Activated naive CD4-positive, alpha-beta T cell treated with anti-CD3 and anti-CD28 coated beads, Interleukin-2, amount 50 U/mL, for 24 hours (primary cell): ENCODE data around the gene FAM219B.
"Not testable (repeated sequence)": the region's sequence is repeated elsewhere in the genome, so short reads cannot be mapped to it uniquely, and the experiment has no call there.

Source experiments
- H3K27ac Mint-ChIP-seq: one replicate; pipeline ENCODE4 v1.8.0; 2021; ENCODE audit warnings: mild to moderate bottlenecking, mixed read lengths
- H3K27me3 Mint-ChIP-seq: one replicate; pipeline ENCODE4 v1.8.0; 2021; ENCODE audit warnings: mixed read lengths
- H3K36me3 Mint-ChIP-seq: one replicate; pipeline ENCODE4 v1.8.0; 2021; ENCODE audit warnings: mixed read lengths
- H3K4me1 Mint-ChIP-seq: one replicate; pipeline ENCODE4 v1.8.0; 2021; ENCODE audit warnings: mixed read lengths
- H3K4me3 Mint-ChIP-seq: one replicate; pipeline ENCODE4 v1.8.0; 2021; ENCODE audit warnings: mild to moderate bottlenecking, mixed read lengths
- H3K9me3 Mint-ChIP-seq: one replicate; pipeline ENCODE4 v1.8.0; 2021; ENCODE audit warnings: mixed read lengths

Gene FAM219B

GRCh38 chr15:74890665-74890960 lies 16.0 kb downstream of the FAM219B start:
- peaks cover 5% of the 10 kb centered on the region for H3K36me3 Mint-ChIP-seq
- H3K27me3 Mint-ChIP-seq, result no peaks in the 10 kb centered on the region
- H3K9me3 Mint-ChIP-seq, result no peaks in the 10 kb centered on the region
- H3K4me3 Mint-ChIP-seq, result peak overlapping the region; percentile 95
- H3K27ac Mint-ChIP-seq, result peak overlapping the region; percentile 46
- H3K4me1 Mint-ChIP-seq, result peaks cover 47% of the 10 kb centered on the region

- H3K4me1 Mint-ChIP-seq, result peaks cover 47% of the 10 kb centered on the region
- no peaks in the 10 kb centered on the region for H3K27me3 Mint-ChIP-seq
- peak within 1 kb of the TSS; percentile 95 for H3K4me3 Mint-ChIP-seq
- peaks cover 5% of the 10 kb centered on the region for H3K36me3 Mint-ChIP-seq
- peak within 1 kb of the TSS; percentile 94 for H3K27ac Mint-ChIP-seq
- H3K9me3 Mint-ChIP-seq, result no peaks in the 10 kb centered on the region
These were observed 16.6 kb downstream of the FAM219B start, which contains the start of gene MPI for GRCh38 chr15:74889883-74890664. Gene MPI, plus strand, starts transcription at chr15:74890042. Its CDS starts 32 bp downstream, at chr15:74890074.

GRCh38 chr15:74889390-74889882 lies 17.2 kb downstream of the FAM219B start:
- Mint-ChIP-seq H3K27ac (peak overlapping the region; percentile 94), H3K9me3 (no peaks in the 10 kb centered on the region), H3K4me3 (peak overlapping the region; percentile 95)

GRCh38 chr15:74888716-74889115 lies 17.9 kb downstream of the FAM219B start:
- Mint-ChIP-seq H3K4me1 (peaks cover 43% of the 10 kb centered on the region), H3K9me3 (no peaks in the 10 kb centered on the region), H3K36me3 (peaks cover 3% of the 10 kb centered on the region), H3K4me3 (peak overlapping the region; percentile 95), H3K27ac (peak overlapping the region; percentile 94), H3K27me3 (no peaks in the 10 kb centered on the region)

More at GRCh38 chr15:74889390-74889882, 17.2 kb downstream of the FAM219B start:
- Mint-ChIP-seq H3K27me3 (no peaks in the 10 kb centered on the region), H3K4me1 (peaks cover 47% of the 10 kb centered on the region), H3K36me3 (peaks cover 5% of the 10 kb centered on the region)

- not testable (repeated sequence) for H3K27me3 Mint-ChIP-seq, H3K27ac Mint-ChIP-seq, H3K9me3 Mint-ChIP-seq, H3K36me3 Mint-ChIP-seq, H3K4me3 Mint-ChIP-seq
- H3K4me1 Mint-ChIP-seq, result peaks cover 33% of the 10 kb centered on the region
These were observed 19.0 kb downstream of the FAM219B start for GRCh38 chr15:74887537-74888193.

DNA sequence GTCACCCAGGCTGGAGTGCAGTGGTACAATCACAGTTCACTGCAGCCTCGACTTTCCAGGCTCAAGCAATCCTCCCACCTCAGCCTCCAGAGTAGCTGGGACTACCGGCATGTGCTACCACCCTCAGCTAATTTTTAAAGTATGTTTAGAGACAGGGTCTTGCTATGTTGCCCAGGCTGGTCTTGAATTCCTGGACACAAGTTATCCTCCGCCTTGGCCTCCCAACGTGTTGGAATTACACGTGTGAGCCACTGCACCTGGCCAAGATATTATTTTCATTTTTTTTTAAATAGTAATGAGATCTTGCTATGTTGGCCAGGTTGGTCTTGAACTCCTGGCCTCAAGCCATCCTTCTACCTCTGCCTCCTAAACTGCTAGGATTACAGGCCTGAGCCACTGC lies 21.2 kb downstream of the FAM219B start:
- no peaks in the 10 kb centered on the region for H3K27me3 Mint-ChIP-seq
- H3K9me3 Mint-ChIP-seq, result no peaks in the 10 kb centered on the region
- H3K36me3 Mint-ChIP-seq, result no peaks in the 10 kb centered on the region
- peaks cover 13% of the 10 kb centered on the region for H3K4me1 Mint-ChIP-seq
- H3K27ac Mint-ChIP-seq, result no peak overlapping the region
- H3K4me3 Mint-ChIP-seq, result no peak overlapping the region

DNA sequence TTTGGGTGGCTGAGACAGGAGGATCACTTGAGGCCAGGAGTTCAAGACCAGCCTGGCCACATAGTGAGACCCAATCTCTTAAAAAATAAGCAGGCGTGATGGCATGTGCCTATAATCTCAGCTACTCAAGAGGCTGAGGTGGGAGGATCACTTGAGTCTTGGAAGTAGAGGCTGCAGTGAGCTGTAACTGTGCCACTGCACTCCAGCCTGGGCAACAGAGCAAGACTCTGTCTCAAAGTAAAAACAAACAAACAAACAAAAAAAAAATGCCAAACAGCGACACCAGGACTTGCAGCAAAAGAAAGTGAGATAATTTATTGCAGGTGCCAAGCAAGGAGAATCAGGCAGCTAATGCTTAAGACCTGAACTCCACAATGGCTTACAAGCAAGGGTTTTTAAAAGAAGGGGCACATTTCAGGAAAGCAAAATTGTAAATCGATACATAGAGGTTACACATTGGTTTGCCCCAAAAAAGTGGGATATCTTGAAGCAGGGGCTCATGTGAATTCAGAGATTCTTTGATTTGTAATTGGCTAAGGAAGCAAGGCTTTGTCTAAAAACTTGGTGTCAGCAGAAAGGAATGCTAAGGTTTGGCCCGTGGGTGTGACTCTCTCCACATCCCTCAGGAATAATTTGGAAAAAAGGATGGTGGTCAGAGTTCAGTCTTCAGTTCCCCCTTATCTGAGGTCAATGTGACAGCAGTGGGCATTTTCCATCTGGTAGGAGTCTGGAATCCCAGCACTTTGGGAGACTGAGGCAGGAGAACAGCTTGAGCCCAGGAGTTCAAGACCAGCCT lies 22.0 kb downstream of the FAM219B start:
- Mint-ChIP-seq H3K4me1 (peaks cover 8% of the 10 kb centered on the region), H3K27ac (no peak overlapping the region), H3K36me3 (no peaks in the 10 kb centered on the region), H3K27me3 (no peaks in the 10 kb centered on the region), H3K4me3 (no peak overlapping the region), H3K9me3 (no peaks in the 10 kb centered on the region)

DNA sequence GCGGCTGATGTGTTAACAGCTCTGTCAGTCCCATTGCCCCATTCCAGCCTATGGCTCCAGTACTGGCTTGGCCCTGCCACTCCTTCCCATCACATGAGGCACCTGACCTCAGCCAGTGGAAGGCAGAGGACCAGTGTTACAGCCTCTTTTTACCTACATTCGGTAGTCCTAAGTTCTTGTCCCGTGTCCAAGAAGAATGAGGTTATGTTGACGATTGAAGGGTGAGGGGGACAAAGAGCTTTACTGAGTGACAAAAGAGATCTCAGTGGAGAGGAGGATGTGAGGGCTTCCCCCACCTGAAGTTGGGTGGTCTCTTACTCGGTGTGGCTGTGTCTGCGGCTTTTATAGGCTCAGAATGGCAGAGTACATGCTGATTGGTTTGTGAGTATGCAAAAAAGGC lies 24.1 kb downstream of the FAM219B start:
- Mint-ChIP-seq H3K27ac (no peak overlapping the region), H3K4me3 (no peak overlapping the region), H3K4me1 (no peaks in the 10 kb centered on the region)

DNA sequence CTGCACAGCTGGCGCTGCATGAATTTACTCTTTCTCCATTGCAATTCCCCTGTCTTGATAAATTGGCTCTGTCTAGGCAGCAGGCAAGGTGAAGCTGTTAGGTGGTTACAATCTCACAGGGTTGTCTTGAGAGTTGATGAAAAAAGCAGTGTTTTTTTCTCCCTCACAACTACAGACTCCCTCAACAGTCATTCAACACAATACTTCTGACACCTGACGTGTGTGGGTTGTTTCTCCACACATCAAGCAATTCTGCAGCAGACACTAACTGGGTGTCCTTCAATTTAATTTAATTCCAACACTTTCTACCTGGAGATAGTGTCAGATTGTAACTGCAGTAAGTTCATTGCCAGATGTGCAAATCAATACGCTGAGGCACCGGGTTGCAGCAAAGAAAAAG lies 28.4 kb downstream of the FAM219B start:
- H3K4me3 Mint-ChIP-seq, result no peak overlapping the region
- H3K27me3 Mint-ChIP-seq, result no peaks in the 10 kb centered on the region
- H3K9me3 Mint-ChIP-seq, result no peaks in the 10 kb centered on the region
- H3K36me3 Mint-ChIP-seq, result no peaks in the 10 kb centered on the region
- peaks cover 5% of the 10 kb centered on the region for H3K4me1 Mint-ChIP-seq
- H3K27ac Mint-ChIP-seq, result no peak overlapping the region

More for the DNA sequence above, 24.1 kb downstream of the FAM219B start:
- H3K9me3 Mint-ChIP-seq, result no peaks in the 10 kb centered on the region
- no peaks in the 10 kb centered on the region for H3K36me3 Mint-ChIP-seq
- no peaks in the 10 kb centered on the region for H3K27me3 Mint-ChIP-seq

DNA sequence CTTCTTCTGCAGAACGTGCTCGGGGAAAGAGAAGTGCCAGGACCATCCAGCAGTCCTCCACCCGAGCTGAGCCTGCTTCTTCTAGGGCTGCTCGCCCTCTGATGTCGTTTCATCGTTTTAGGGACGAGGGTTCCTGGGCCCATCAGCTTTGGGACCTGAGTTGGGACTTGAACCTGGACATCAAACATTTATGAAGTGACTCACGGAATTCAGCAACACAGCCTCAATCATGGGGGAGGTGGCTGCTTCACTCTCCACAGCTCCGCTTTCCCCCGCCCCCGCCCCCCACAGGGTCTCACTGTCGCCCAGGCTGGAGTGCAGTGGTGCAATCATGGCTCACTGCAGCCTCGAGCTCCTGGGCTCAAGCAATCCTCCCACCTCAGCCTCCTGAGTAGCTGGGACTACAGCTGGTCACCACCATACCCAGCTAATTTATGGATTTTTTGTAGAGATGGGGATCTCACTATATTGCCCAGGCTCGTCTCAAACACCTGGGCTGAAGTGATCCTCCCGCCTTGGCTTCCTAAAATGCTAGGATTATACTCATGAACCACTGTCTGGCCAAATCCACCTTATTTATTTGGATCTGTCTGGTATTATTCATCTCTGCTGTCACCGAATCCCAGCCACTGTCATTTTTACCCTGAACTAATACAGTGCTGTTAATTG lies 32.8 kb downstream of the FAM219B start:
- Mint-ChIP-seq H3K27ac (peak overlapping the region; percentile 91), H3K4me1 (peaks cover 43% of the 10 kb centered on the region), H3K27me3 (no peaks in the 10 kb centered on the region), H3K9me3 (no peaks in the 10 kb centered on the region), H3K36me3 (peaks cover 3% of the 10 kb centered on the region), H3K4me3 (peak overlapping the region; percentile 99)

DNA sequence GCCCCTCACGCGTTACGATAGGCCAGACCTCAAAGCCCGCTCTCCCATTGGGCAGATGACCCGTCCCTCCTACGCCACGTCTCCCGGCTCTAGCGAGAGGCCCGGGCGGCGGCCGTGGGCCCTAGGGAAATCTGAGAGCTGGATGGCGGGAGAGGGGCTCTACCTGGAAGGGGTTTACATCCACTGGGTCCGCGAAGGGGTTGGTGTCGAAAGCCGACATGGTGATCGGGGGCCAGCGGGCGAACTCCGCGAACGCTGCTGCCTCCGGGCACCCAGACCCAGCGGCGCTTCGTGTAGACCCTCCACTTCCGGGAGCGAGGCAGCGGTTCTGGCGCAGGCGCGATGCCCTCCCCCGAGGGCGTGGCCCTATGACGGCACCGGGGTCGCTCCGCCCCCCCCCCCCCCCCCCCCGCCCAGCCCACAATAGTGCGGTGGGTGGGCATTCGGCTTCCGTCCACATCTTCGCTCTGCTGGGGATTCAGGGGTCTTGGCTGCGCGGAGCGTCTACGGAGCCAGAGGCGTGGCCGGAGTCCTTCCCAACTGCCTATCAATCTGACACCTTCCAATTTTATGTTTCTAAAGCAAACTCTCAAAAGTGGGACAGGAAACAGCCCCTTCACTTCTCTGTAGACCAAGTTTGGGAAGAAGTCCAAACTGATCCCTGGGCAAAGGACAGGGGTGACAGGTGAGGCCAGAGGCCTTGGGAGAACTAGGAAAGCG lies 33.5 kb downstream of the FAM219B start, which contains the start of gene SCAMP2:
SCAMP2 (minus strand) TSS at position 330 of the 720 bp plus-strand sequence; CDS start at position 220, 110 bp downstream.
- Mint-ChIP-seq H3K9me3 (no peaks in the 10 kb centered on the region), H3K4me1 (peaks cover 50% of the 10 kb centered on the region), H3K36me3 (peaks cover 3% of the 10 kb centered on the region), H3K27ac (peak within 1 kb of the TSS; percentile 95), H3K27me3 (no peaks in the 10 kb centered on the region), H3K4me3 (peak within 1 kb of the TSS; percentile 99)

DNA sequence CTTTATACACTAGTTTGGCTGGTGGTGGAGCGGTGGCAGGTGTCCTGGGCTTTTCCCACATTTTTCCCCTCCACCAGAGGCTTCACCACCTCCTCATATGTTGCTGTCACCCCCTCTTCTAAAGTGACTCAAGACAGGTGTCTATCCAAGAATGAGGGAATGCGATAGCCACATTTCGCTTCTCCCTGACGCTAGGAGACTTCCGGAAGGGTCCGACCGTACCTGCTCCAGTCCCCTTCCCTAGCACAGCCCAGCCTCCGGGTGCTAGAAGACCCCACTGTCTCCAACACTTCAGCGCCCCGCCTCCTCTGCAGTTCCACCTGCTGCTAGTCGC lies 34.0 kb downstream of the FAM219B start:
- H3K27ac Mint-ChIP-seq, result peak overlapping the region; percentile 95
- peak overlapping the region; percentile 99 for H3K4me3 Mint-ChIP-seq
- H3K9me3 Mint-ChIP-seq, result no peaks in the 10 kb centered on the region
- H3K4me1 Mint-ChIP-seq, result peaks cover 55% of the 10 kb centered on the region
- no peaks in the 10 kb centered on the region for H3K27me3 Mint-ChIP-seq
- peaks cover 8% of the 10 kb centered on the region for H3K36me3 Mint-ChIP-seq

DNA sequence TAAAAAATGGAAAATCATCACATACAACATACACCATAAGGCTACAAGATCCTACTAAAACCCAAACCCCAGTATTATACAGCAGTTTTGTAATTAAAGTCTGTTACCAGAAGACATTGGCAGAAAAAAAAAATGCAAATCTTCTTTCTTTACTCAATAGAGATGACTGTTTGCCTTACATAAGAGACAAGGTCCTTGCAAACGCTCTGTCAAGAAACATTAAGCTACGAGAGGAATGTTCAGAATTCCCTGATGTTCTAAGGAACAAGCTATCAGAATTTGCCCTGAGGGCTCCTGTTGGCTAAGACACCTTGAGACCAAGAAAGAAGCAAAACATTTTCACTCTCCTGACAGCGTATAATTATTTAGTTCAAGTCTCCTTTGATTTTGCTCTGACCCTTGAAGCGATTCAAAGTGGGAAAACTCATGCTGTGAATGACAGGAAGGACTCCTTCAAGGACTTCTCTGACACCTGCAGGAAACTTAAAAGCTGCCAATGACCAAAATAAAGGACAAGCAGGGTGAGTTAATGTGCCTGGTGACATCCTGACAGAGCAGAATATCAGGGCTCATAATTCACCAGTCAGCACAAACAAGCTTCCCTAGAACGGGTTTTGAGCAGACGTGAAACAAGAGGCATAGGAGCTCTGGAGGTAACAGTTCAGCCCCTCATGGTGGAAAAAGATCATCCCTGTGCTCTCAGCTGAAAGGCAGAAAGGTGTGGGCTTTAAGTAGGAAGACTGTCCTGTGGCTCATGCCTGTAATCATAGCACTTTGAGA lies 36.0 kb downstream of the FAM219B start:
- peaks cover 10% of the 10 kb centered on the region for H3K36me3 Mint-ChIP-seq

More for the DNA sequence above, 36.0 kb downstream of the FAM219B start:
- H3K27ac Mint-ChIP-seq, result peak overlapping the region; percentile 95
- H3K27me3 Mint-ChIP-seq, result no peaks in the 10 kb centered on the region
- no peaks in the 10 kb centered on the region for H3K9me3 Mint-ChIP-seq
- peak overlapping the region; percentile 80 for H3K4me3 Mint-ChIP-seq
- peaks cover 76% of the 10 kb centered on the region for H3K4me1 Mint-ChIP-seq
